Nephron (organoid): ENCODE results near the gene CARNS1.

ENCODE experiments used
- H3K27ac Mint-ChIP-seq, 3 experiments: 2 replicates each; pipeline ENCODE4 v1.8.0; 2020; ENCODE audit warnings: mixed read lengths in 3 of 3, mild to moderate bottlenecking in 2 of 3, moderate library complexity in 1 of 3
- H3K27me3 Mint-ChIP-seq: 2 replicates; pipeline ENCODE4 v1.8.0; 2021; ENCODE audit warnings: low read depth, mild to moderate bottlenecking, moderate library complexity, mixed read lengths
- H3K36me3 Mint-ChIP-seq: 2 replicates; pipeline ENCODE4 v1.8.0; 2020; ENCODE audit warnings: low read depth, mixed read lengths
- H3K4me1 Mint-ChIP-seq: 2 replicates; pipeline ENCODE4 v1.8.0; 2020; ENCODE audit warnings: mixed read lengths
- H3K4me3 Mint-ChIP-seq, 3 experiments: 2 replicates each; pipeline ENCODE4 v1.8.0; 2020; ENCODE audit warnings: mild to moderate bottlenecking in 3 of 3, mixed read lengths in 3 of 3, moderate library complexity in 2 of 3
- H3K9me3 Mint-ChIP-seq: 2 replicates; pipeline ENCODE4 v1.8.0; 2020; ENCODE audit warnings: mixed read lengths
- TF ChIP-seq, protein P1 (sequence below), 3 experiments: fragments of 200-600 bp; sonication (generic); IDR thresholded peaks; one replicate each; pipeline ENCODE4 v1.5.0; 2021; ENCODE audit warnings: antibody characterized with exemption in 3 of 3; ENCODE audit not compliant: unreplicated experiment in 3 of 3

The CARNS1 gene

DNA sequence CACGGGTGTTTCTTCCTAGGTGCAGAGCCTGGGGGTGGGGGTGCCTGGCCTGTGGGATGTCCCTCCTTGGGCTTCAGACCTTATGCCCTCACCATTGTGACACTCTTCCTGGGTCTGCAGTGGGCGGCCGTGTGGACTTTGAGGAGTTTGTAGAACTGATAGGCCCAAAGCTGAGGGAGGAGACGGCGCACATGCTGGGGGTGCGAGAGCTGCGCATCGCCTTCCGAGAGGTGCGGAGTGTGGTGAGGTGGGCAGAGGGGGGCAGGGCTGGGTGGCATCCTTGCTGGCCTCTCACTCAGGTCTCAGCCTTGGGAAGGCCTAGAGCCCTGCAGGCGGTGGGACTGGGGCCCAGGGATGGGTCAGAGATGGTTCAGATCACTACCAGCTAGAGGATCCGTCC lies 42.0 kb downstream of the CARNS1 start:
- H3K4me3 Mint-ChIP-seq: no peak overlapping the region
- H3K9me3 Mint-ChIP-seq: no peaks in the 10 kb centered on the region
- no peak overlapping the region for H3K27ac Mint-ChIP-seq
- H3K27me3 Mint-ChIP-seq: no peaks in the 10 kb centered on the region
- TF ChIP-seq, protein P1, sequence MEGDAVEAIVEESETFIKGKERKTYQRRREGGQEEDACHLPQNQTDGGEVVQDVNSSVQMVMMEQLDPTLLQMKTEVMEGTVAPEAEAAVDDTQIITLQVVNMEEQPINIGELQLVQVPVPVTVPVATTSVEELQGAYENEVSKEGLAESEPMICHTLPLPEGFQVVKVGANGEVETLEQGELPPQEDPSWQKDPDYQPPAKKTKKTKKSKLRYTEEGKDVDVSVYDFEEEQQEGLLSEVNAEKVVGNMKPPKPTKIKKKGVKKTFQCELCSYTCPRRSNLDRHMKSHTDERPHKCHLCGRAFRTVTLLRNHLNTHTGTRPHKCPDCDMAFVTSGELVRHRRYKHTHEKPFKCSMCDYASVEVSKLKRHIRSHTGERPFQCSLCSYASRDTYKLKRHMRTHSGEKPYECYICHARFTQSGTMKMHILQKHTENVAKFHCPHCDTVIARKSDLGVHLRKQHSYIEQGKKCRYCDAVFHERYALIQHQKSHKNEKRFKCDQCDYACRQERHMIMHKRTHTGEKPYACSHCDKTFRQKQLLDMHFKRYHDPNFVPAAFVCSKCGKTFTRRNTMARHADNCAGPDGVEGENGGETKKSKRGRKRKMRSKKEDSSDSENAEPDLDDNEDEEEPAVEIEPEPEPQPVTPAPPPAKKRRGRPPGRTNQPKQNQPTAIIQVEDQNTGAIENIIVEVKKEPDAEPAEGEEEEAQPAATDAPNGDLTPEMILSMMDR (IDR thresholded peaks at IDR 0.05; ENCODE audit: unreplicated experiment in 3 of 3): no peak
- no peaks in the 10 kb centered on the region for H3K36me3 Mint-ChIP-seq
- no peaks in the 10 kb centered on the region for H3K4me1 Mint-ChIP-seq

DNA sequence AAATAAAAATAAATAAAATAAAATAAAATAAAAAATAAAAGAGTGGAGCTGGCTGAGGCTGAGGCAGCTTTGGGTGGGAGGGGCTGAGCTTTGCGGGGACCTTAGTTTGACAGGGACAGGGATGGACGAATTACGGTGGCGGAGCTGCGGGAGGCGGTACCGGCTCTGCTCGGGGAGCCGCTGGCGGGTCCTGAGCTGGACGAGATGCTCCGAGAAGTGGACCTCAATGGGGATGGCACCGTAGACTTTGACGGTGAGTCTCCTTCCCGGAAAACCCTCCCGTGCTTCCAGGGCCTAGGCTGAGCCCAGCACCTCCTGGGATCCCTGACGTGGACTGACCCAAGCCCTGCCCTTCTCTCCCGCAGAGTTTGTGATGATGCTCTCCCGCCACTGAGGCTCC lies 42.8 kb downstream of the CARNS1 start:
- Mint-ChIP-seq H3K27me3 (no peaks in the 10 kb centered on the region), H3K36me3 (no peaks in the 10 kb centered on the region), H3K4me1 (no peaks in the 10 kb centered on the region), H3K4me3 (no peak overlapping the region), H3K27ac (no peak overlapping the region), H3K9me3 (no peaks in the 10 kb centered on the region)
- TF ChIP-seq, protein P1 (IDR thresholded peaks at IDR 0.05; ENCODE audit: unreplicated experiment in 3 of 3): no peak

DNA sequence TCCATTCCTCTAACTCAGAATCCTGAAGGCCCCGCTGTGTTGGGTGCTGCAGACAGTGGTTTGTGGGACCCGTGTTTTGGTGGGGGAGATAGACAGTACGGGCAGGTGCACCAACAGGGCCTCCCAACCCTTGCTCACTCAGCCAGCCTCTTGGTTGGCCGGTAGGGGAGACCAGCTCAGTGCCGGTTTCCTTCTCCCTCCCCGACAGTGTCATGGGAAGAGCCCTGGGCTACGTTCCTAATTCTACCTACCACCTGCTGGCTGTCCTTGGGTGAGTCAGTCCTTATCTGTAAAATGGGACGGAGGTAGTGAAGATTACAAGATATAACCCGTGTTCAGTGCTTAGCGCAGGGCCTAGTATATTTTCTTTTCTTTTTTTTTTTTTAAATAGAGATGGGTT lies 47.7 kb downstream of the CARNS1 start:
- Mint-ChIP-seq H3K27ac (peak overlapping the region in 1 of 3 experiments; percentile 57), H3K27me3 (no peaks in the 10 kb centered on the region), H3K9me3 (no peaks in the 10 kb centered on the region), H3K36me3 (no peaks in the 10 kb centered on the region), H3K4me3 (peak overlapping the region; percentile 55 to 75 (median 68)), H3K4me1 (peaks cover 6% of the 10 kb centered on the region)
- TF ChIP-seq, protein P1 (IDR thresholded peaks at IDR 0.05; ENCODE audit: unreplicated experiment in 3 of 3): no peak

DNA sequence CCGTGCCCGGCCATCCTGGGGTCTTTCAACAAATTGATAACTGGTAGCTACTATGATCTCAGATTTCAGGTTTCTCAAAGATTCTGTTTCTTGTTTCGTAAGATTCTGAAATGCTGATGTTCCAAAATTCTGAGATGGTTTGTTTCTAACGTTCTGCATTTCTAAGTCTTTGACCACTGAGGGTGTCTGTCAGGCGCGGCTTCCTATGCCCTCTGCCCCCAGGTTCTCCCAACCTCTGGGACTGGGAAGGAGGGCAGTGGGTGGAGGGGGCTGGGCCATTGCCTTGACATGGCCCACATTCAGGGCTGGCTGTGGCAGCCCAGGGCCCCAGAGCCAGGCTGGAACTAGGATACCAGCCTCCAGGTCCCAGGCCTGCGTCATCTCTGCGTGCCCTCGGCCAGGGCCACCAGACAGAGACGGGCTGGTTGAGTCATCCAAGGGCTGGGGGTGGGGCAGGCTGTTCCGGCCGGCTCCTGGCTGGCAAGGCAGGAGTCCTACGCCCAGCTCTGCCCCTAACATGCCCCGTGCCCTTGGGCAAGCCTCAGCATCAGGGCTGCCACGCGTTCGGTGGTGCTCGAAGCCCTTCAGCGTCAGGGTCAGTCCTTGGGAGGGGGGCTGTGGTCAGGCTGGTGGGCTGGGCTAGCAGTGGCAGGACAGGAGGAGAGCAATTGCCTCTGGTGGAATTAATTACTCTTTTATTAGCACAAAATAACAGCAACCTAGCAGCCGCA lies 48.4 kb downstream of the CARNS1 start:
- Mint-ChIP-seq H3K4me3 (peak overlapping the region; percentile 78 to 81 (median 81)), H3K27me3 (no peaks in the 10 kb centered on the region), H3K27ac (peak overlapping the region; percentile 61 to 88 (median 75)), H3K36me3 (no peaks in the 10 kb centered on the region), H3K4me1 (peaks cover 6% of the 10 kb centered on the region), H3K9me3 (no peaks in the 10 kb centered on the region)
- TF ChIP-seq, protein P1 (IDR thresholded peaks at IDR 0.05; ENCODE audit: unreplicated experiment in 3 of 3): no peak

DNA sequence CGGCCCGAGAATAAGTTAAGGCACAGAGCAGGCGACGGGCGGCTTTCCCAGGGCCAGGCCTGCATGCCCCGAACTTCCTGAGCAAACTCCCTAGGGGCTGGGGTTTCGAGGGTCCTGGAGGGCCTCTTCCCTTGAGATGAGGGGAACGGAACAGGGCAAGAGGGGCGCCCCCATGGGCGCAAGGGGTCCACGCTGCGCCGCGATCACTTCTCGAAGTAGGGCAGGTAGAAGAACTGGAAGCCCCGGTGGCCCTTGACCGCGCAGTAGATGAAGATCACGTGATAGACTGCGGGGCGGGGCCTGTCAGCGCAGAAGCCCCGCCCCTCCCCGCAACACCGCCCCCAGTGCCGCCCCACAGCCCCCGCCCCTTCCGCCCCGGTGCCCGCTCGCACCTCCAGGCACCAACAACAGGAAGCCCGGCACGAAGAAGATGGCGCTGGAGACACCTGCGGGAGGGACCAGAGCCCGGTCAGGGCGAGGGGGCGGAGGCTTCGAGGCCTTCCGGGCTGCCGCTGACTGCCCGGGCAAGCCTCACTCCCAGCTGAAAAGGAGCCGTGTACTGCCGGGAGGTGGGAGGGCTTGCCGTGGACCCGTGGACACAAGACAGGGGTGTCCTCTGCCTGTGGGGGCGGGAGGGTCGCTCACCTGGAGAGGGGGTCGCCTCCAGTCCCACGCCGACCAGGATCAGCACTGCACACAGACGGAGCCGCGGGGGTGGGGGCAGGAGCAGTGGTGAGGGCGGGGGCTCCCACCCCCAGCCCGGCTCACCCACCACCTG lies 49.1 kb downstream of the CARNS1 start:
- no peaks in the 10 kb centered on the region for H3K27me3 Mint-ChIP-seq
- TF ChIP-seq, protein P1 (IDR thresholded peaks at IDR 0.05; ENCODE audit: unreplicated experiment in 3 of 3): no peak
- no peaks in the 10 kb centered on the region for H3K36me3 Mint-ChIP-seq
- H3K9me3 Mint-ChIP-seq: no peaks in the 10 kb centered on the region
- H3K27ac Mint-ChIP-seq: peak overlapping the region; percentile 61 to 88 (median 75)
- peaks cover 6% of the 10 kb centered on the region for H3K4me1 Mint-ChIP-seq
- H3K4me3 Mint-ChIP-seq: peak overlapping the region; percentile 78 to 81 (median 81)
